Stomach (tissue), 4 donors: Measurements from ENCODE around the gene BAIAP2L2.

Experiments used
- EP300 ChIP-seq: sonication (generic); formaldehyde crosslinking; IDR thresholded peaks from one replicate; pipeline ENCODE4 v1.6.1; 2017; ENCODE audit warnings: antibody characterized with exemption
- POLR2A ChIP-seq, 4 donors: fragments of 450-650 bp; IDR thresholded peaks; one replicate each; pipeline ENCODE4 v1.6.1; 2016; ENCODE audit warnings: antibody characterized with exemption in 4 of 4, control low read depth in 2 of 4, mild to moderate bottlenecking in 1 of 4, moderate library complexity in 1 of 4
- POLR2AphosphoS5 ChIP-seq, 3 donors: sonication (generic); formaldehyde crosslinking; IDR thresholded peaks; one replicate each; pipeline ENCODE4 v1.6.1; 2016; ENCODE audit warnings: antibody characterized with exemption in 3 of 3
- TF ChIP-seq, protein P1 (sequence below), 7 experiments: fragments of 450-650 bp in 4 of 7; fragments of 200-600 bp in 3 of 7; sonication (generic) in 3 of 7; IDR thresholded peaks; one replicate each; pipeline ENCODE4 v1.5.1; 2016 to 2019; ENCODE audit warnings: antibody characterized with exemption in 7 of 7, control low read depth in 2 of 7, mild to moderate bottlenecking in 1 of 7

DNA sequence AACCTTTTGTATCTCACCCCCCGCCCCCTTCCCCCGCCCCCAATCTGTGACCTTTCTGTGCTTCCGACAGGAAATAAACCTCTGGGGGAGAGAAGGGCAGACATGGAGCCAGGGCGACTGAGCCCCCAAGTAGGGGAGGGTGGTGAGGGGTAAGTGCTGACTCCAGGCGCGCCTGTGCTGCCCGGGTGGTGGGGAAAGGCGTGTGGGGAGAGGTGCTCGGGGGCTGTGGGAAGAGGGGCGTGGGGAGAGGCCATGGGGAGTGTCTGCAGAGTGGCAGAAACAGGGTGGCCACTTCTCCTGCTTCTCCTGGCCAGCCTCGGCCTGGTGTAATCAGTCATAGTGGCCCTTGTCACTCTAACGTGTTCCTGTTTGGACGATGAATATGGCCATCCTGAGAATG, 34.5 kb downstream of the BAIAP2L2 start:
- TF ChIP-seq, protein P1, sequence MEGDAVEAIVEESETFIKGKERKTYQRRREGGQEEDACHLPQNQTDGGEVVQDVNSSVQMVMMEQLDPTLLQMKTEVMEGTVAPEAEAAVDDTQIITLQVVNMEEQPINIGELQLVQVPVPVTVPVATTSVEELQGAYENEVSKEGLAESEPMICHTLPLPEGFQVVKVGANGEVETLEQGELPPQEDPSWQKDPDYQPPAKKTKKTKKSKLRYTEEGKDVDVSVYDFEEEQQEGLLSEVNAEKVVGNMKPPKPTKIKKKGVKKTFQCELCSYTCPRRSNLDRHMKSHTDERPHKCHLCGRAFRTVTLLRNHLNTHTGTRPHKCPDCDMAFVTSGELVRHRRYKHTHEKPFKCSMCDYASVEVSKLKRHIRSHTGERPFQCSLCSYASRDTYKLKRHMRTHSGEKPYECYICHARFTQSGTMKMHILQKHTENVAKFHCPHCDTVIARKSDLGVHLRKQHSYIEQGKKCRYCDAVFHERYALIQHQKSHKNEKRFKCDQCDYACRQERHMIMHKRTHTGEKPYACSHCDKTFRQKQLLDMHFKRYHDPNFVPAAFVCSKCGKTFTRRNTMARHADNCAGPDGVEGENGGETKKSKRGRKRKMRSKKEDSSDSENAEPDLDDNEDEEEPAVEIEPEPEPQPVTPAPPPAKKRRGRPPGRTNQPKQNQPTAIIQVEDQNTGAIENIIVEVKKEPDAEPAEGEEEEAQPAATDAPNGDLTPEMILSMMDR (IDR thresholded peaks at IDR 0.05) = no peak
- TF ChIP-seq POLR2A (IDR thresholded peaks at IDR 0.05) (no peak), EP300 (no peak), POLR2AphosphoS5 (IDR thresholded peaks at IDR 0.05) (no peak)
